ENCODE measurements around the gene NPPB. TPM values are rescaled to one million over a fixed set of nuclear protein-coding genes. Genes with fewer than 3 reads are reported as not detected.

NPPB gene
- total and polyA plus RNA-seq, 2 experiments from 2014 or later = 0.95 TPM; not detected in 1

DNA sequence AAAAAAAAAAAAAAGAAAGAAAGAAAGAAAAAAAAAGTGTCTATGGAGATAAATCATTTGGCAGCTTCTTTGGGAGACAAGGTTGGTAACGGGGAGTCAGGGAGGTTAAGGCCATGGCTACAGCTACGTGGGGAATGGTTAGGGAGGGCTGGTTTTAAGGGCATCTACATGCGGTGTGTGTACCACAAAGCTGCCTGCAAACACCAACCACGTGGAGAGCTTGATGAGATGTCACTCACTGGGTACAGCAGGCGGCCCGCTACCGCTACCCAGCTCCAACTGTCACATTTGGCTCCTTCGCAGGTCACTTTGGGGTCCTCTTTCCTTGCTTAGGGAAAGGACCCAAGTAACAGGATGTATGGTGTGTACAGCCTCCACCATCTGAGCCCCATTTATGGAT, 4.2 kb downstream of the NPPB start:
- H3K4me1 Mint-ChIP-seq = peaks cover 6% of the 10 kb centered on the region; the same call in 1 of the 3 replicates
- Histone ChIP-seq H3K4me1 (ENCODE audit: insufficient read depth) (no peaks in the 10 kb centered on the region), H3K4me3 (no peak overlapping the region), H3K79me2 (replicated peaks; ENCODE audit: insufficient read depth) (no peaks in the 10 kb centered on the region), H4K20me1 (replicated peaks; ENCODE audit: insufficient read depth) (no peaks in the 10 kb centered on the region), H3K4me2 (no peak overlapping the region), H3K27ac (ENCODE audit: low read depth) (no peak overlapping the region), H3K27me3 (ENCODE audit: insufficient read depth) (peaks cover 21% of the 10 kb centered on the region), H3K9me2 (ENCODE audit: insufficient read depth) (no peaks in the 10 kb centered on the region), H2AFZ (no peak overlapping the region), H3K36me3 (ENCODE audit: insufficient read depth) (no peaks in the 10 kb centered on the region), H3F3A (replicated peaks; ENCODE audit: low read depth) (no peaks in the 10 kb centered on the region)
- TF ChIP-seq NANOG (IDR thresholded peaks at IDR 0.05; ENCODE audit: borderline replicate concordance) = no peak
- H3K27ac Mint-ChIP-seq = no peak overlapping the region
- DNase-seq (ENCODE audit: low spot score) (no peak), ATAC-seq (no peak)
- H3K9me3 Mint-ChIP-seq = no peaks in the 10 kb centered on the region
- H3K4me3 Mint-ChIP-seq = no peak overlapping the region
- H3K27me3 Mint-ChIP-seq (ENCODE audit: insufficient read depth, low read depth, poor library complexity) = peaks cover 12% of the 10 kb centered on the region
- no peaks in the 10 kb centered on the region for H3K36me3 Mint-ChIP-seq (ENCODE audit: low read depth)

- H3K4me3 Mint-ChIP-seq = no peak overlapping the region
- H3K4me3 ChIP-seq = no peak overlapping the region
- no peak for ATAC-seq
- H3K79me2 ChIP-seq (replicated peaks; ENCODE audit: insufficient read depth) = no peaks in the 10 kb centered on the region
- H4K20me1 ChIP-seq (replicated peaks; ENCODE audit: insufficient read depth) = no peaks in the 10 kb centered on the region
- H3K4me2 ChIP-seq = no peak overlapping the region
- no peaks in the 10 kb centered on the region for H3K4me1 ChIP-seq (ENCODE audit: insufficient read depth)
- no peaks in the 10 kb centered on the region for H3K27me3 ChIP-seq (ENCODE audit: insufficient read depth)
- H3K27me3 Mint-ChIP-seq (ENCODE audit: insufficient read depth, low read depth, poor library complexity) = peaks cover 6% of the 10 kb centered on the region
- no peaks in the 10 kb centered on the region for H3K36me3 ChIP-seq (ENCODE audit: insufficient read depth)
- no peaks in the 10 kb centered on the region for H3K9me3 Mint-ChIP-seq
- peaks cover 3% of the 10 kb centered on the region; the same call in 1 of the 3 replicates for H3K36me3 Mint-ChIP-seq (ENCODE audit: low read depth)
- no peaks in the 10 kb centered on the region for H3K9me2 ChIP-seq (ENCODE audit: insufficient read depth)
- no peak overlapping the region for H2AFZ ChIP-seq
- H3K27ac ChIP-seq (ENCODE audit: low read depth) = no peak overlapping the region
- H3K4me1 Mint-ChIP-seq = no peaks in the 10 kb centered on the region
- H3F3A ChIP-seq (replicated peaks; ENCODE audit: low read depth) = no peaks in the 10 kb centered on the region
- H3K27ac Mint-ChIP-seq = no peak overlapping the region
- no peak for DNase-seq (ENCODE audit: low spot score)
- TF ChIP-seq CTCF (conservative IDR thresholded peaks at IDR 0.05; ENCODE audit: low read depth in 2 of 2) = no peak
- no peak for TF ChIP-seq ETS1 (IDR thresholded peaks at IDR 0.05)
- no peak for TF ChIP-seq ZNF114 (CRISPR knock-in tag; IDR thresholded peaks at IDR 0.05)
- TF ChIP-seq REST (IDR thresholded peaks at IDR 0.05; ENCODE audit: unreplicated experiment) = no peak
- TF ChIP-seq ZNF462 (CRISPR knock-in tag; IDR thresholded peaks at IDR 0.05) = no peak
- TF ChIP-seq POLR2AphosphoS5 (IDR thresholded peaks at IDR 0.05; ENCODE audit: low read depth) = no peak
- no peak for TF ChIP-seq CREB1 (CRISPR knock-in tag; IDR thresholded peaks at IDR 0.05; ENCODE audit: low read depth)
- no peak for TF ChIP-seq STAT1 (IDR thresholded peaks at IDR 0.05; ENCODE audit: unreplicated experiment)
- TF ChIP-seq EZH2phosphoT487 (IDR thresholded peaks at IDR 0.05; ENCODE audit: unreplicated experiment) = no peak
Observed at GRCh38 chr1:11851180-11851579, 7.6 kb downstream of the NPPB start.

Data from GM23338 (cell line).